ENCODE measurements around the gene NEU1. TPM values are rescaled to one million over a fixed set of nuclear protein-coding genes. Genes with fewer than 3 reads are reported as not detected.
A peak's percentile ranks its signal among the peaks of the same experiment; 100 is the strongest.

NEU1 gene
- total and polyA plus RNA-seq, 4 donors = 53.2 to 82.5 (median 70.5) TPM

- H3K9me3 ChIP-seq (ENCODE audit: control insufficient read depth in 4 of 4, insufficient read depth in 3 of 4, low read length in 3 of 4) = no peaks in the 10 kb centered on the region
- H3K27ac ChIP-seq (ENCODE audit: low read depth in 1 of 2, low read length in 1 of 2) = no peak overlapping the region
- no peak for ATAC-seq (ENCODE audit: insufficient read depth, low FRiP score)
- TF ChIP-seq CTCF (IDR thresholded peaks at IDR 0.05; ENCODE audit: control extremely low read depth, extremely low read depth) = no peak
- no peak overlapping the region for H3K4me3 ChIP-seq
- no peak overlapping the region for H3K9ac ChIP-seq (ENCODE audit: insufficient read depth in 1 of 2, low read length in 2 of 2)
- DNase-seq = no peak
- H3K36me3 ChIP-seq (ENCODE audit: control insufficient read depth in 4 of 4, insufficient read depth in 4 of 4, low read length in 4 of 4) = peaks cover 0 to 6% (median 2%) of the 10 kb centered on the region in 4 donors
- H3K27me3 ChIP-seq (ENCODE audit: control insufficient read depth in 3 of 3, insufficient read depth in 3 of 3, low read length in 2 of 3) = no peaks in the 10 kb centered on the region
- WGBS, 2 donors = 75 to 82% methylated on average over 41 to 49 of the region's 49 CpGs
- H3K4me1 ChIP-seq (ENCODE audit: control insufficient read depth in 5 of 5, insufficient read depth in 5 of 5, low read length in 5 of 5) = peaks cover 0 to 42% (median 9%) of the 10 kb centered on the region in 5 donors
These were observed 37.5 kb upstream of the NEU1 start for GRCh38 chr6:31899882-31900722.

GRCh38 chr6:31899215-31899614 lies 36.6 kb upstream of the NEU1 start:
- H3K27ac ChIP-seq (ENCODE audit: low read depth in 1 of 2, low read length in 1 of 2) = no peak overlapping the region
- TF ChIP-seq CTCF (IDR thresholded peaks at IDR 0.05; ENCODE audit: control extremely low read depth, extremely low read depth) = no peak
- H3K27me3 ChIP-seq (ENCODE audit: control insufficient read depth in 3 of 3, insufficient read depth in 3 of 3, low read length in 2 of 3) = no peaks in the 10 kb centered on the region
- H3K4me3 ChIP-seq = no peak overlapping the region
- H3K4me1 ChIP-seq (ENCODE audit: control insufficient read depth in 5 of 5, insufficient read depth in 5 of 5, low read length in 5 of 5) = peaks cover 0 to 42% (median 9%) of the 10 kb centered on the region in 5 donors
- DNase-seq (no peak), ATAC-seq (ENCODE audit: insufficient read depth, low FRiP score) (no peak)
- H3K9me3 ChIP-seq (ENCODE audit: control insufficient read depth in 4 of 4, insufficient read depth in 3 of 4, low read length in 3 of 4) = no peaks in the 10 kb centered on the region
- H3K36me3 ChIP-seq (ENCODE audit: control insufficient read depth in 4 of 4, insufficient read depth in 4 of 4, low read length in 4 of 4) = peaks cover 0 to 8% (median 7%) of the 10 kb centered on the region in 4 donors
- 28 to 61% methylated on average over 5 of the region's 5 CpGs for WGBS, 2 donors
- H3K9ac ChIP-seq (ENCODE audit: insufficient read depth in 1 of 2, low read length in 2 of 2) = no peak overlapping the region

GRCh38 chr6:31898383-31899011 lies 35.9 kb upstream of the NEU1 start:
- no peak for TF ChIP-seq CTCF (IDR thresholded peaks at IDR 0.05; ENCODE audit: control extremely low read depth, extremely low read depth)
- ATAC-seq (ENCODE audit: insufficient read depth, low FRiP score) (no peak), DNase-seq (peak in 2 of 3 donors; percentile 58 to 65)
- Histone ChIP-seq H3K4me3 (peak overlapping the region; percentile 78), H3K9ac (ENCODE audit: insufficient read depth in 1 of 2, low read length in 2 of 2) (peak overlapping the region; percentile 31 to 84), H3K4me1 (ENCODE audit: control insufficient read depth in 5 of 5, insufficient read depth in 5 of 5, low read length in 5 of 5) (peaks cover 0 to 42% (median 9%) of the 10 kb centered on the region in 5 donors), H3K9me3 (ENCODE audit: control insufficient read depth in 4 of 4, insufficient read depth in 3 of 4, low read length in 3 of 4) (no peaks in the 10 kb centered on the region), H3K36me3 (ENCODE audit: control insufficient read depth in 4 of 4, insufficient read depth in 4 of 4, low read length in 4 of 4) (peaks cover 0 to 9% (median 7%) of the 10 kb centered on the region in 4 donors), H3K27me3 (ENCODE audit: control insufficient read depth in 3 of 3, insufficient read depth in 3 of 3, low read length in 2 of 3) (no peaks in the 10 kb centered on the region), H3K27ac (ENCODE audit: low read depth in 1 of 2, low read length in 1 of 2) (peak overlapping the region; percentile 57 to 59)
- WGBS, 2 donors = 16 to 20% methylated on average over 8 of the region's 8 CpGs
